Mesenchymal stem cell (in vitro differentiated cells and primary cell): ENCODE measurements around the gene GJB5.
A peak's percentile ranks its signal among the peaks of the same experiment; 100 is the strongest.

Experiments
- DNase-seq: peaks from one replicate; pipeline ENCODE4 v3.0.0-alpha.2; 2013
- H2AFZ ChIP-seq: one replicate; pipeline ENCODE4 v1.6.1; 2013; ENCODE audit warnings: low read depth, mild to moderate bottlenecking, control low read depth, inconsistent platforms, low read length, moderate library complexity
- H2AK5ac ChIP-seq: 2 replicates; pipeline ENCODE4 v1.6.1; 2013; ENCODE audit warnings: low read length, moderate library complexity, mild to moderate bottlenecking, inconsistent platforms; ENCODE audit not compliant: severe bottlenecking
- H2BK120ac ChIP-seq: one replicate; pipeline ENCODE4 v1.6.1; 2013; ENCODE audit warnings: low read depth, mild to moderate bottlenecking, inconsistent platforms, low read length, moderate library complexity
- H2BK12ac ChIP-seq, 2 experiments: one replicate each; pipeline ENCODE4 v1.6.1; 2013; ENCODE audit warnings: inconsistent platforms in 2 of 2, low read length in 2 of 2, mild to moderate bottlenecking in 2 of 2, moderate library complexity in 2 of 2, control low read depth in 1 of 2
- H2BK15ac ChIP-seq: one replicate; pipeline ENCODE4 v1.6.1; 2013; ENCODE audit warnings: mild to moderate bottlenecking, low read depth, inconsistent platforms; ENCODE audit not compliant: poor library complexity, severe bottlenecking
- H2BK5ac ChIP-seq: 2 replicates; pipeline ENCODE4 v1.6.1; 2013; ENCODE audit warnings: low read depth, mild to moderate bottlenecking, low read length, control low read depth, inconsistent platforms; ENCODE audit not compliant: poor library complexity, severe bottlenecking
- H3K14ac ChIP-seq, 2 experiments: one replicate each; pipeline ENCODE4 v1.6.1; 2013; ENCODE audit warnings: inconsistent platforms in 2 of 2, low read length in 2 of 2, control low read depth in 1 of 2, mild to moderate bottlenecking in 1 of 2, moderate library complexity in 1 of 2
- H3K18ac ChIP-seq, 2 experiments: one replicate each; pipeline ENCODE4 v1.6.1; 2013; ENCODE audit warnings: inconsistent platforms in 2 of 2, low read length in 2 of 2, control low read depth in 1 of 2, low read depth in 1 of 2, mild to moderate bottlenecking in 1 of 2
- H3K23ac ChIP-seq, 2 experiments: one replicate each; pipeline ENCODE4 v1.6.1; 2013; ENCODE audit warnings: inconsistent platforms in 2 of 2, low read length in 2 of 2, mild to moderate bottlenecking in 2 of 2, moderate library complexity in 2 of 2, control low read depth in 1 of 2
- H3K27ac ChIP-seq: 2 replicates; pipeline ENCODE4 v1.5.1; 2013; ENCODE audit warnings: mild to moderate bottlenecking, moderate library complexity, low read length, control low read depth, inconsistent platforms; ENCODE audit not compliant: poor library complexity, severe bottlenecking
- H3K27me3 ChIP-seq, 2 experiments: 2 replicates each; pipeline versions ENCODE4 v1.6.1 to v1.7.0; 2013; ENCODE audit warnings: low read length in 2 of 2, mild to moderate bottlenecking in 2 of 2, moderate library complexity in 2 of 2, control low read depth in 1 of 2, inconsistent platforms in 1 of 2; ENCODE audit not compliant: control insufficient read depth in 1 of 2, insufficient read depth in 1 of 2
- H3K36me3 ChIP-seq, 2 experiments: 2 replicates each; pipeline versions ENCODE4 v1.6.1 to v1.7.0; 2013; ENCODE audit warnings: low read length in 2 of 2, control low read depth in 1 of 2, inconsistent platforms in 1 of 2, low read depth in 1 of 2, mild to moderate bottlenecking in 1 of 2; ENCODE audit not compliant: insufficient read depth in 2 of 2, control insufficient read depth in 1 of 2
- H3K4ac ChIP-seq, 2 experiments: one replicate each; pipeline ENCODE4 v1.6.1; 2013; ENCODE audit warnings: inconsistent platforms in 2 of 2, low read length in 2 of 2, mild to moderate bottlenecking in 2 of 2, moderate library complexity in 2 of 2, control low read depth in 1 of 2, low read depth in 1 of 2
- H3K4me1 ChIP-seq: 2 replicates; pipeline ENCODE4 v1.6.1; 2013; ENCODE audit warnings: low read depth, low read length, control low read depth; ENCODE audit not compliant: control insufficient read depth, insufficient read depth
- H3K4me2 ChIP-seq: 2 replicates; pipeline ENCODE4 v1.6.1; 2013; ENCODE audit warnings: low read length, mild to moderate bottlenecking, inconsistent platforms; ENCODE audit not compliant: poor library complexity, severe bottlenecking
- H3K4me3 ChIP-seq, 2 experiments: 2 replicates each; pipeline versions ENCODE4 v1.5.1 to v1.7.0; 2013; ENCODE audit warnings: low read length in 2 of 2, mild to moderate bottlenecking in 2 of 2, control low read depth in 1 of 2, low read depth in 1 of 2; ENCODE audit not compliant: insufficient read depth in 1 of 2
- H3K79me1 ChIP-seq: replicated peaks from 2 replicates; pipeline ENCODE4 v1.6.1; 2013; ENCODE audit warnings: mild to moderate bottlenecking, control low read depth, low read length, inconsistent platforms; ENCODE audit not compliant: poor library complexity, severe bottlenecking
- H3K9ac ChIP-seq: 2 replicates; pipeline ENCODE4 v1.7.0; 2013; ENCODE audit warnings: mild to moderate bottlenecking, low read length, moderate library complexity
- H3K9me3 ChIP-seq: 2 replicates; pipeline ENCODE4 v1.7.0; 2013; ENCODE audit warnings: mild to moderate bottlenecking, low read length; ENCODE audit not compliant: control insufficient read depth
- H4K8ac ChIP-seq: one replicate; pipeline ENCODE4 v1.6.1; 2013; ENCODE audit warnings: inconsistent platforms, mild to moderate bottlenecking, low read length, moderate library complexity
- H4K91ac ChIP-seq: one replicate; pipeline ENCODE4 v1.6.1; 2013; ENCODE audit warnings: mild to moderate bottlenecking, low read length, inconsistent platforms
- WGBS: methylation state at CpG from one replicate; pipeline ENCODE4 v1.1.7; 2013; ENCODE audit warnings: mixed read lengths; 5-methylcytosine and 5-hydroxymethylcytosine counted together

Gene GJB5

GRCh38 chr1:34714386-34714785 is 40.5 kb upstream of the GJB5 start:
- Histone ChIP-seq H3K36me3 (no peaks in the 10 kb centered on the region), H3K18ac (no peak overlapping the region), H2BK120ac (no peak overlapping the region), H2AFZ (no peak overlapping the region), H2BK5ac (no peak overlapping the region), H3K79me1 (no peaks in the 10 kb centered on the region), H2AK5ac (no peak overlapping the region), H2BK12ac (no peak overlapping the region), H4K91ac (no peak overlapping the region), H2BK15ac (no peak overlapping the region), H3K27me3 (peaks cover 0 to 39% of the 10 kb centered on the region in 2 experiments), H3K27ac (no peak overlapping the region), H3K14ac (no peak overlapping the region), H3K23ac (no peak overlapping the region), H3K4ac (no peak overlapping the region), H3K4me2 (no peak overlapping the region), H3K4me1 (no peaks in the 10 kb centered on the region), H3K9me3 (peaks cover 3% of the 10 kb centered on the region), H3K4me3 (no peak overlapping the region), H4K8ac (no peak overlapping the region), H3K9ac (no peak overlapping the region)
- 21% methylated on average over 3 of the region's 3 CpGs for WGBS
- DNase-seq: no peak

DNA sequence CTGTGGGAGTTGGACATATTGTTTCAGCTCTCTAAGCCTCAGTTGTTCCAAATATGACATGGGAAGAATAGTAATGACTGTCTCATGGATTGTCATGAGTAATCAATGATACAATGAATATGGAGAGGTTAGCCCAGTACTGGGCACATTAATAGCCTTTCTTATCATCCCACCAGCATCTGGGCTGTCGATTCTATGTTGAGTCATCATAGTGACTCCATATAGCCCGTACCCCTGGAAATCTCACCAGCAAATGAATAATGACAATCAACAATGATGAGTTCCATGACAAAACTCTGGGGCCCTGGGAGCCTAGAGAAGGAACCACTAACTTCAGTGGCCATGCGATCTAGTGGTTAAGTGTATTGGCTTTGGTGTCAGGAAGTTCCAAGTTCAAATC is 39.7 kb upstream of the GJB5 start:
- Histone ChIP-seq H3K79me1 (no peaks in the 10 kb centered on the region), H3K36me3 (no peaks in the 10 kb centered on the region), H2AK5ac (no peak overlapping the region), H3K9me3 (peaks cover 3% of the 10 kb centered on the region), H4K91ac (no peak overlapping the region), H3K4me3 (no peak overlapping the region), H3K23ac (no peak overlapping the region), H3K14ac (no peak overlapping the region), H3K9ac (no peak overlapping the region), H2BK15ac (no peak overlapping the region), H3K4me1 (no peaks in the 10 kb centered on the region), H2BK120ac (no peak overlapping the region), H2BK5ac (no peak overlapping the region), H3K27ac (no peak overlapping the region), H2AFZ (no peak overlapping the region), H3K27me3 (peaks cover 0 to 47% of the 10 kb centered on the region in 2 experiments), H2BK12ac (no peak overlapping the region), H3K4me2 (no peak overlapping the region), H3K4ac (no peak overlapping the region), H3K18ac (no peak overlapping the region), H4K8ac (no peak overlapping the region)
- DNase-seq: no peak
- 66% methylated on average over 3 of the region's 3 CpGs for WGBS

- WGBS: 76% methylated on average over 2 of the region's 4 CpGs
- H3K36me3 ChIP-seq: no peaks in the 10 kb centered on the region
Observed at GRCh38 chr1:34721241-34721640, 33.6 kb upstream of the GJB5 start.

DNA sequence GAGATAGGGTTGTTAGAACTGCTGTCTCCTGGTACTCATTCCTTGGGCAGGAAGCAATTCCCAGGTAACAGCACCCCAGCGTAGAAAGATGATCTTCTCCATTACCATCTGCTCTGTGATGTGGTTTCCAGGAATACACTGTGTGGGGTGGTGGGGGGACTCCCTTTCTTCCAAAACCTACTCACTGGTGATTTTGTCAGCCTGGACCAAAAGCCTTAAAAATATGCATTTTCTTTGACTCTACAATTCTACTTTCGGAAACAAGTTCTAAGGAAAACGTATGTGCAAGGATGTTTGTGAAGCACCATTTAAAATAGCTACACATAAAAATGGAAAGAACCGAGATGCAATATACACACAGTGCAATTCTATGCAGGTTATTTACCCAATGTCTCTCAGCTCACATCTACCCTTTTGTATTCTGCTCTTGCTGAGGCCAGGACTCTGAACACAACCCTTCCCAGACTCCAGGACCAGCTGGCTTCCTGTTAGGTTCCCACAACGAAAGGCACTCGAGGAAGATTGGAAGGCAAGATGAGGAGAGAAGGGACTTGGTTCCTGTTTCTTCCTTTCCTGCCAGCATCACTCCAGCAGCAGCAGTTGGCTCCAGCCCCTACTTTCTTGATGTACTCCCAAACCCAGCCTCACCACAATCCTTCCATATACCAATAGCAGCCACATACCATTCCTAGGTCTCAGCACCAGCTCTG is 33.0 kb upstream of the GJB5 start:
- no peak overlapping the region for H2BK5ac ChIP-seq
- peaks cover 3% of the 10 kb centered on the region for H3K9me3 ChIP-seq
- no peak overlapping the region for H3K14ac ChIP-seq
- H2BK15ac ChIP-seq: no peak overlapping the region
- peak overlapping the region in 1 of 2 experiments; percentile 63 for H3K23ac ChIP-seq
- no peak overlapping the region for H2BK12ac ChIP-seq
- H3K18ac ChIP-seq: no peak overlapping the region
- no peaks in the 10 kb centered on the region for H3K79me1 ChIP-seq
- H3K4me3 ChIP-seq: no peak overlapping the region
- DNase-seq: no peak
- no peak overlapping the region for H2AK5ac ChIP-seq
- 84% methylated on average over 5 of the region's 6 CpGs for WGBS
- no peaks in the 10 kb centered on the region for H3K4me1 ChIP-seq
- H4K91ac ChIP-seq: no peak overlapping the region
- no peak overlapping the region for H3K4me2 ChIP-seq
- no peak overlapping the region for H2AFZ ChIP-seq
- H3K9ac ChIP-seq: no peak overlapping the region
- H3K27me3 ChIP-seq: peaks cover 0 to 67% of the 10 kb centered on the region in 2 experiments
- no peak overlapping the region for H3K4ac ChIP-seq
- no peaks in the 10 kb centered on the region for H3K36me3 ChIP-seq
- no peak overlapping the region for H2BK120ac ChIP-seq
- H4K8ac ChIP-seq: no peak overlapping the region
- no peak overlapping the region for H3K27ac ChIP-seq

More at GRCh38 chr1:34721241-34721640, 33.6 kb upstream of the GJB5 start:
- Histone ChIP-seq H2BK15ac (peak overlapping the region; percentile 17), H2BK12ac (no peak overlapping the region), H3K23ac (no peak overlapping the region), H2BK120ac (no peak overlapping the region), H3K4me2 (no peak overlapping the region), H3K27me3 (peaks cover 0 to 62% of the 10 kb centered on the region in 2 experiments), H4K8ac (no peak overlapping the region), H3K14ac (no peak overlapping the region), H2AK5ac (no peak overlapping the region), H4K91ac (no peak overlapping the region), H3K9ac (no peak overlapping the region), H3K4me1 (no peaks in the 10 kb centered on the region), H3K4ac (no peak overlapping the region), H2BK5ac (no peak overlapping the region), H2AFZ (no peak overlapping the region), H3K4me3 (no peak overlapping the region), H3K27ac (no peak overlapping the region), H3K9me3 (peaks cover 3% of the 10 kb centered on the region), H3K18ac (no peak overlapping the region), H3K79me1 (no peaks in the 10 kb centered on the region)
- no peak for DNase-seq
